Activated naive CD4-positive, alpha-beta T cell treated with anti-CD3 and anti-CD28 coated beads, Interleukin-2, amount 50 U/mL, for 72 hours (primary cell): Measurements from ENCODE around the gene DCXR. TPM values are rescaled to one million over a fixed set of nuclear protein-coding genes. Genes with fewer than 3 reads are reported as not detected.

Source experiments
- ATAC-seq, 2 donors: fragments of 150-1000 bp; cut with Tn5 transposase; 2 replicates each; pipeline ENCODE4 v1.10.0; 2021; ENCODE audit warnings: mild to moderate bottlenecking in 2 of 2, moderate library complexity in 2 of 2
- DNase-seq, 2 donors: peaks; one replicate each; pipeline ENCODE4 v3.0.0; 2021 to 2022; ENCODE audit warnings: low spot score in 2 of 2
- H3K27ac Mint-ChIP-seq, 2 donors: one replicate each; pipeline ENCODE4 v1.8.0; 2022; ENCODE audit warnings: mild to moderate bottlenecking in 2 of 2, mixed read lengths in 2 of 2
- H3K36me3 Mint-ChIP-seq, 2 donors: one replicate each; pipeline ENCODE4 v1.8.0; 2022; ENCODE audit warnings: mixed read lengths in 2 of 2
- H3K9me3 Mint-ChIP-seq, 2 donors: one replicate each; pipeline ENCODE4 v1.8.0; 2022; ENCODE audit warnings: mixed read lengths in 2 of 2
- total RNA-seq, 2 donors: library from RNA; stranded (reverse); gene quantifications; one replicate each; pipeline ENCODE4 v1.2.3, GENCODE V29; 2022

Gene DCXR
- total RNA-seq, 2 donors from 2014 or later, result 85.5 to 128 TPM

GRCh38 chr17:82060001-82060380 is 22.5 kb upstream of the DCXR start:
- peak overlapping the region in 1 of 2 donors; percentile 75 for H3K27ac Mint-ChIP-seq
- ATAC-seq, result no peak

DNA sequence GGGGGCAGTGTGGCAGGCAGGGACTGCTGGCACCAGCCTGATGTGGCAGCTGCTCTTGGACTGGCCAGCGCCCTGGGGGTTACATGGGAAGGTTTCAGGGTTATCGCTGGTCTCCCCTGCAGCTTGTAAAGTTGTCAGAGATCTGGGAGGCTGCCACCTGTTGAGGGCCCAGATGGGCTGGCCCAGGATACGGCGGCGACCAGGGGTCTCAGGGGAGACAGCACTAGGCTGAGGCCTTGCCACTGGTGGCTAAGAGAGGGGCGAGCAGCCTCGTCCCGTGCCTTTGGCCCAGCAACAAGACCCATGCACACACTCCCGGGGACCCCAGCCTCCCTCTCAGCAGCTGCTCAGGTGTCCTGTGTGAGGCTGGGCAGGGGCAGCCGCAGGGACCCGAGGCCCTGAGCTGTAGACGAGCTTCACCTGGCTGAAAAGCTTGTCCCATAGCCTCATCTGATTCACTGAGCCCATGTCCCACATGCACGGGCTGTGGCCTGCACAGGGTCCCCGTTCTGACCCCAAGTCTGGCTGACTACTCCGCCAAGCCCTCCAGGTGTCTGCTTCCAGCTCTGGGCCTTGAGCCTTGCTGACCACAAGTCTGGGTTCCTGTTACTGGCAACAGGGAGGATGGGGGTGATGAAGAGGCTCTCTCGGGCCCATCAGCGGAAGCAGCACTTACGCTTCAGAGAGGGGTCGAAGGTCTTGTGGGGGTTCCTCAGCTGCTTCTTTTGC is 21.9 kb upstream of the DCXR start:
- no peak for ATAC-seq
- no peaks in the 10 kb centered on the region for H3K36me3 Mint-ChIP-seq
- DNase-seq, result no peak
- no peak overlapping the region for H3K27ac Mint-ChIP-seq
- H3K9me3 Mint-ChIP-seq, result no peaks in the 10 kb centered on the region

More at GRCh38 chr17:82060001-82060380, 22.5 kb upstream of the DCXR start:
- Mint-ChIP-seq H3K9me3 (no peaks in the 10 kb centered on the region), H3K36me3 (no peaks in the 10 kb centered on the region)
- no peak for DNase-seq

- no peak for ATAC-seq
- no peak overlapping the region for H3K27ac Mint-ChIP-seq
- DNase-seq, result no peak
- H3K9me3 Mint-ChIP-seq, result no peaks in the 10 kb centered on the region
- H3K36me3 Mint-ChIP-seq, result no peaks in the 10 kb centered on the region
Observed at GRCh38 chr17:82058855-82059249, 21.4 kb upstream of the DCXR start.

GRCh38 chr17:82058230-82058854 is 20.8 kb upstream of the DCXR start:
- Mint-ChIP-seq H3K36me3 (no peaks in the 10 kb centered on the region), H3K27ac (no peak overlapping the region), H3K9me3 (no peaks in the 10 kb centered on the region)
- no peak for ATAC-seq
- no peak for DNase-seq

GRCh38 chr17:82056729-82057621 is 19.5 kb upstream of the DCXR start:
- H3K36me3 Mint-ChIP-seq, result no peaks in the 10 kb centered on the region
- no peaks in the 10 kb centered on the region for H3K9me3 Mint-ChIP-seq
- ATAC-seq (no peak), DNase-seq (no peak)
- peak overlapping the region in 1 of 2 donors; percentile 15 for H3K27ac Mint-ChIP-seq

DNA sequence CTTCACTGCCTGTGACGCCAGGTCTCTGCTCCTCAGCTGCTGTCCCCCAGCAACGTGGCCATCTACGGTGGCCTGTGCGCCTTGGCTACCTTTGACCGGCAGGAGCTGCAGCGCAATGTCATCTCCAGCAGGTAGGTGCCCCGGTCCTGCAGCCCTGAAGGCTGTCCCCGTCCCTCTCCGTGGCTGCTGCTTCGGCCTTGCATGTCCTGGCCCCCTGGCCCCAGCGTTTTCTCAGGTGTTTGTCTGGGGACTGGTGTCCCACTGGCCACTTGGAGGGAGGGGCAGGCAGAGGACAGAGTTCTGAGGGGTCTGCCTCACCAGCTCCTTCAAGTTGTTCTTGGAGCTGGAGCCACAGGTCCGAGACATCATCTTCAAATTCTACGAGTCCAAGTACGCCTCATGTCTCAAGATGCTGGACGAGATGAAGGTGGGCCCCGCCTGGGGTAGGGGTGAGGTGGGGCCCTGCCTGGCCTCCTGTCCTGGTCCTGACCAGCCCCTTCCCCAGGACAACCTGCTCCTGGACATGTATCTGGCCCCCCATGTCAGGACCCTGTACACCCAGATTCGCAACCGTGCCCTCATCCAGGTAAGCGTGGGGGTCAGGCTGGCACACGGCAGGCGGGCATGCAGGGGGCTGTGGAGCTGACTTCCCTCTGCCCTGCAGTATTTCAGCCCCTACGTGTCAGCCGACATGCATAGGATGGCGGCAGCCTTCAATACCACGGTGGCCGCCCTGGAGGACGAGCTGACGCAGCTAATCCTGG is 18.6 kb upstream of the DCXR start:
- Mint-ChIP-seq H3K9me3 (no peaks in the 10 kb centered on the region), H3K27ac (no peak overlapping the region), H3K36me3 (no peaks in the 10 kb centered on the region)
- no peak for DNase-seq
- ATAC-seq, result no peak

DNA sequence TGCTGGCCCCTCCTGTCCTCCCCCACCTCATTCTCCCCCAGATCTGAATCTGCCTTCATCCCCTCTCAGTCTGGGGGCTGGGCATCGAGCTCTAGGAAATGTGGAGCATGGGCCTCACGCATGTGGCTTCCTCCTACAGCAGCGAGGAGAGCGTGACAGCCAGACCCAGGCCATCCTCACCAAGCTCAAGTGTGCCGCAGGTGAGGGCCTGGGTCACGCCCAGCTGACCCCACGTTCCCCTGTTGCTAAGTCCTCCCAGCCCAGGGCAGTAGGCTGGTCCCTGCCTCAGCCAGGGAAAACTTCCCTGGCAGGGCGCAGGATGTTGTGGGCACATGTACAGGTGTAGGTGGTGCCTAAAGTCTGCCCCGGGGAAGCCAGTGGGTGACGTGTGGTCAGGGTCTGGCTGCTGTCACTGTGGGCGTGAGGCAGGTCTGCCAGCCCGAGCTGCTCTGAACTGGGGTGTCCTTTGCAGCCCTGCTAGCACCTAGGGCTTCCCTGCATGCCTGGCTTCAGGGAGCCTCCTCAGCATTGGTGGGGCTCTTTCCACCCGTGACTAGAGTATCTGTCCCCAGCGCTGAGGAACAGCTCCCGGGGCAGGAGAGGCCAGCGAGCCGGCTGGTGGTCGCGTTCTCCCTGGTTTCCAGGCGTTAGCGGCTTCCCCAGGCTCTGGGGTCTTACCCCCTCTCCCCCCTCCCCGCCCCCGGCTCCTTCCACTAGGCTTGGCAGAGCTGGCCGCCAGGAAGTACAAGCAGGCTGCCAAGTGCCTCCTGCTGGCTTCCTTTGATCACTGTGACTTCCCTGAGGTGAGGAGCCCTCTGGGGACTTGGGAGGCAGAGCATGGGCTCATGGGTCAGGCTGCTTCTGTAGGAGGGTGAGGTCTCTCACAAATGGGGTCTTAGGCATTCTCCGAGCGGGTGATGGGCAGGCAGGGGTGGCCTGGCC is 17.8 kb upstream of the DCXR start:
- Mint-ChIP-seq H3K27ac (peak overlapping the region in 1 of 2 donors; percentile 90), H3K9me3 (no peaks in the 10 kb centered on the region), H3K36me3 (no peaks in the 10 kb centered on the region)
- ATAC-seq, result no peak
- DNase-seq, result no peak

DNA sequence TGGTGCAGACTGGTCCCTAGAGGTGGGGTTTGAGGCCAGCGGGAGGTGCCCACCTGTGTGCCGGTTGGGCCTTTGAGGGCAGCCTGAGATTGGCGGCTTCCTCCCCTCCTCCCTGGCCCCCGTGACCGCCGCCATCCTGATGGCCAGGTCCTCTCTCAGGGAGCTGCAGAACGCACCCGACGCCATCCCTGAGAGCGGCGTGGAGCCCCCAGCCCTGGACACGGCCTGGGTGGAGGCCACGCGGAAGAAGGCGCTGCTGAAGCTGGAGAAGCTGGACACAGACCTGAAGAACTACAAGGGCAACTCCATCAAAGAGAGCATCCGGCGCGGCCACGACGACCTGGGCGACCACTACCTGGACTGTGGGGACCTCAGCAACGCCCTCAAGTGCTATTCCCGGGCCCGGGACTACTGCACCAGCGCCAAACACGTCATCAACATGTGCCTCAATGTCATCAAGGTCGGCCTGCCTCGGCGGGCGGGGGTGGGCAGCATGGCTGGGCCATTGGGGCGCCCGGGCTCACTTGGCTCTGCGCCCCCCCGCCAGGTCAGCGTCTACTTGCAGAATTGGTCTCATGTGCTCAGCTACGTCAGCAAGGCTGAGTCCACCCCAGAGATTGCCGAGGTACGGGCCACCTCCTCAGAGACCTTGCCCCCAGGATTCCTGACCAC is 17.0 kb upstream of the DCXR start:
- ATAC-seq, result no peak
- Mint-ChIP-seq H3K27ac (peak overlapping the region in 1 of 2 donors; percentile 90), H3K36me3 (no peaks in the 10 kb centered on the region), H3K9me3 (no peaks in the 10 kb centered on the region)
- DNase-seq, result no peak

DNA sequence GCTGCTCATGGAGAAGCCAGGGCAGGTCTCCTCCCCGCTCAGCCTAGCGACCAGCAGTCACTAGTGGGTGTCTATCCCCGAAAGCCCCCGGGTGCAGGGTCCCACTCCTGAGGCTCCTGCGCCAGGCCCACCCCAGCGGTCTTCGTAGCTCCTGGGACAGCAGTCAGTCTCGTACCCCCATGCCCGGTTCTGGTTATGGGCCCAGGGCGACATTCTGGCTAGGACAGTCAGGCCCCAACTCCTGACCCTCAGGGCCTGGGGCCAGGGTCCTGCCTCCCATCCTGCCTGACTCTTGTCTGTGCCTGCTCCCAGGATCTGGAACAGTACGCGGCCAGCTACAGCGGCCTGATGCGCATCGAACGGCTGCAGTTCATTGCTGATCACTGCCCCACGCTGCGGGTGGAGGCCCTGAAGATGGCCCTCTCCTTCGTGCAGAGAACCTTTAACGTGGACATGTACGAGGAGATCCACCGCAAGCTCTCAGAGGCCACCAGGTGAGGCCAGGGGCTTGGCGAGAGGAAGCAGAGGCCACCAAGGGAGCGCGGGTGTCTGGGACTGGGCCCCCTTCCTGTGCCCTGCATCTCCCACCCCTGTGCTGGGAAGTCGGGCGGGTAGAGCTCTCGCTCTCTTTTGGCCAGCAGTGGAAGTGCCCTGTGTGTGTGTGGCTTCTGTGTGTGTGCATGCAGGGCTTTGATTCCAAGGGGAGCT is 16.2 kb upstream of the DCXR start:
- Mint-ChIP-seq H3K36me3 (no peaks in the 10 kb centered on the region), H3K9me3 (no peaks in the 10 kb centered on the region), H3K27ac (peak overlapping the region in 1 of 2 donors; percentile 51)
- ATAC-seq (no peak), DNase-seq (no peak)

GRCh38 chr17:82053130-82053529 is 15.6 kb upstream of the DCXR start:
- DNase-seq, result no peak
- no peak for ATAC-seq
- no peaks in the 10 kb centered on the region for H3K9me3 Mint-ChIP-seq
- no peaks in the 10 kb centered on the region for H3K36me3 Mint-ChIP-seq
- peak overlapping the region in 1 of 2 donors; percentile 51 for H3K27ac Mint-ChIP-seq

- Mint-ChIP-seq H3K36me3 (no peaks in the 10 kb centered on the region), H3K9me3 (no peaks in the 10 kb centered on the region), H3K27ac (peak overlapping the region; percentile 51 to 55)
- ATAC-seq, result no peak
- no peak for DNase-seq
Observed at GRCh38 chr17:82052638-82053059, 15.2 kb upstream of the DCXR start.

- DNase-seq (peak in 1 of 2 donors; percentile 87), ATAC-seq (peak; percentile 88 to 89)
- Mint-ChIP-seq H3K27ac (peak within 1 kb of the TSS; percentile 83 to 90), H3K9me3 (no peaks in the 10 kb centered on the region), H3K36me3 (no peaks in the 10 kb centered on the region)
Observed at GRCh38 chr17:82051776-82052637, 14.5 kb upstream of the DCXR start, which contains the start of the genes GPS1 and RFNG. Gene GPS1, plus strand, starts transcription at chr17:82051898. Its CDS starts 34 bp downstream, at chr17:82051932. Gene RFNG, minus strand, starts transcription at chr17:82051811. Its CDS starts 45 bp downstream, at chr17:82051766.

GRCh38 chr17:82050761-82051641 is 13.5 kb upstream of the DCXR start:
- no peaks in the 10 kb centered on the region for H3K9me3 Mint-ChIP-seq
- ATAC-seq, result peak; percentile 11 to 31
- no peaks in the 10 kb centered on the region for H3K36me3 Mint-ChIP-seq
- DNase-seq, result no peak
- H3K27ac Mint-ChIP-seq, result peak overlapping the region; percentile 83 to 90
